Loucy (cell line): ENCODE results near the gene CXCL12.

Experiments used
- H2AFZ ChIP-seq: fragments of 200-600 bp; sonication (generic); 2 replicates; pipeline ENCODE4 v1.6.0; 2016; ENCODE audit warnings: antibody characterized with exemption, mild to moderate bottlenecking, low read length, moderate library complexity
- H3F3A ChIP-seq: fragments of 200-600 bp; 2 replicates; pipeline ENCODE4 v1.6.0; 2016; ENCODE audit warnings: antibody characterized with exemption, low read depth, mild to moderate bottlenecking
- H3K27me3 ChIP-seq: fragments of 200-600 bp; sonication (generic); 2 replicates; pipeline ENCODE4 v1.6.1; 2014; ENCODE audit warnings: low read length, mild to moderate bottlenecking; ENCODE audit not compliant: insufficient read depth, poor library complexity, severe bottlenecking
- H3K36me3 ChIP-seq: fragments of 200-600 bp; sonication (generic); 2 replicates; pipeline ENCODE4 v1.6.1; 2016; ENCODE audit warnings: low read length; ENCODE audit not compliant: insufficient read depth
- H3K4me1 ChIP-seq: fragments of 200-600 bp; sonication (generic); 2 replicates; pipeline ENCODE4 v1.5.1; 2014; ENCODE audit warnings: low read length, mild to moderate bottlenecking; ENCODE audit not compliant: insufficient read depth, poor library complexity, severe bottlenecking
- H3K4me2 ChIP-seq: fragments of 200-600 bp; sonication (generic); 2 replicates; pipeline ENCODE4 v1.6.0; 2014; ENCODE audit warnings: antibody characterized with exemption, low read length, low read depth, mild to moderate bottlenecking; ENCODE audit not compliant: poor library complexity, severe bottlenecking
- H3K4me3 ChIP-seq: fragments of 200-600 bp; sonication (generic); 2 replicates; pipeline ENCODE4 v1.5.1; 2014; ENCODE audit warnings: low read length, mild to moderate bottlenecking, mixed read lengths; ENCODE audit not compliant: poor library complexity, severe bottlenecking
- H3K79me2 ChIP-seq: fragments of 200-600 bp; sonication (generic); 2 replicates; pipeline ENCODE4 v1.6.1; 2014; ENCODE audit warnings: low read length; ENCODE audit not compliant: insufficient read depth
- H3K9ac ChIP-seq: fragments of 200-600 bp; sonication (generic); 2 replicates; pipeline ENCODE4 v1.6.0; 2014; ENCODE audit warnings: mild to moderate bottlenecking, low read depth, low read length, moderate library complexity; ENCODE audit not compliant: poor library complexity, severe bottlenecking
- H3K9me2 ChIP-seq: fragments of 200-600 bp; sonication (generic); replicated peaks from 2 replicates; pipeline ENCODE4 v1.6.1; 2016; ENCODE audit warnings: low read depth, low read length, mixed read lengths
- H3K9me3 ChIP-seq: fragments of 200-600 bp; sonication (generic); 2 replicates; pipeline ENCODE4 v1.6.1; 2014; ENCODE audit warnings: mild to moderate bottlenecking, antibody characterized with exemption, low read length, low read depth; ENCODE audit not compliant: insufficient read depth
- H4K20me1 ChIP-seq: fragments of 200-600 bp; sonication (generic); 2 replicates; pipeline ENCODE4 v1.6.0; 2014; ENCODE audit warnings: antibody characterized with exemption, low read length, mild to moderate bottlenecking; ENCODE audit not compliant: insufficient read depth, poor library complexity, severe bottlenecking
- EZH2phosphoT487 ChIP-seq: fragments of 200-600 bp; IDR thresholded peaks from 2 replicates; pipeline ENCODE4 v1.6.1; 2018; ENCODE audit warnings: antibody characterized with exemption, mild to moderate bottlenecking, moderate library complexity, borderline replicate concordance
- TF ChIP-seq, protein P1 (sequence below): fragments of 200-600 bp; sonication (generic); conservative IDR thresholded peaks from 2 replicates; pipeline ENCODE4 v1.5.1; 2014; ENCODE audit warnings: mild to moderate bottlenecking, antibody characterized with exemption, low read length

Gene CXCL12

DNA sequence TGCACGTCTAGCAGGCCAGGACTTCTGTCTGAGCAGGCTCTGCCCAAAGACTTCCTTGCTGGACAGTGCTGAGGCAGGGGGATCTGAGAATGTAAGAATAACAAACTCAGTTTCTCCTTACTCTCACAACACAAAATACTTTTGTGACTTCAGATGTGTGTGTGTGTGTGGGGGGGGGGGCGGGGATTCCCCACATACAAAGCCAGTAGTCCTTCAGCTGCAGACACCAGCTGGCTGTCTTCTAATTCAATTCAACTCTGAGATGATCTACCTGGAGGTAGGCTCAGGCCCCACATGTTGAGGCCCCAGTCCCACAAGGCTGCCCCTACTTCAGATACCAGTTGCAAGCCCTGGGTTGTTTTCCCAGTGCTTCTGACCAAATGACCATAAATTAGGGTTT, 4.7 kb upstream of the CXCL12 start:
- Histone ChIP-seq H3K27me3 (no peaks in the 10 kb centered on the region), H3K9me3 (peaks cover 2% of the 10 kb centered on the region; the same call in 1 of the 2 replicates), H3F3A (no peaks in the 10 kb centered on the region), H3K4me2 (no peak overlapping the region), H3K9me2 (no peaks in the 10 kb centered on the region), H3K9ac (no peak overlapping the region), H3K4me1 (no peaks in the 10 kb centered on the region), H3K36me3 (no peaks in the 10 kb centered on the region), H4K20me1 (no peaks in the 10 kb centered on the region), H3K79me2 (no peaks in the 10 kb centered on the region), H3K4me3 (no peak overlapping the region), H2AFZ (no peak overlapping the region)
- no peak for TF ChIP-seq EZH2phosphoT487
- TF ChIP-seq, protein P1, sequence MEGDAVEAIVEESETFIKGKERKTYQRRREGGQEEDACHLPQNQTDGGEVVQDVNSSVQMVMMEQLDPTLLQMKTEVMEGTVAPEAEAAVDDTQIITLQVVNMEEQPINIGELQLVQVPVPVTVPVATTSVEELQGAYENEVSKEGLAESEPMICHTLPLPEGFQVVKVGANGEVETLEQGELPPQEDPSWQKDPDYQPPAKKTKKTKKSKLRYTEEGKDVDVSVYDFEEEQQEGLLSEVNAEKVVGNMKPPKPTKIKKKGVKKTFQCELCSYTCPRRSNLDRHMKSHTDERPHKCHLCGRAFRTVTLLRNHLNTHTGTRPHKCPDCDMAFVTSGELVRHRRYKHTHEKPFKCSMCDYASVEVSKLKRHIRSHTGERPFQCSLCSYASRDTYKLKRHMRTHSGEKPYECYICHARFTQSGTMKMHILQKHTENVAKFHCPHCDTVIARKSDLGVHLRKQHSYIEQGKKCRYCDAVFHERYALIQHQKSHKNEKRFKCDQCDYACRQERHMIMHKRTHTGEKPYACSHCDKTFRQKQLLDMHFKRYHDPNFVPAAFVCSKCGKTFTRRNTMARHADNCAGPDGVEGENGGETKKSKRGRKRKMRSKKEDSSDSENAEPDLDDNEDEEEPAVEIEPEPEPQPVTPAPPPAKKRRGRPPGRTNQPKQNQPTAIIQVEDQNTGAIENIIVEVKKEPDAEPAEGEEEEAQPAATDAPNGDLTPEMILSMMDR, result no peak

DNA sequence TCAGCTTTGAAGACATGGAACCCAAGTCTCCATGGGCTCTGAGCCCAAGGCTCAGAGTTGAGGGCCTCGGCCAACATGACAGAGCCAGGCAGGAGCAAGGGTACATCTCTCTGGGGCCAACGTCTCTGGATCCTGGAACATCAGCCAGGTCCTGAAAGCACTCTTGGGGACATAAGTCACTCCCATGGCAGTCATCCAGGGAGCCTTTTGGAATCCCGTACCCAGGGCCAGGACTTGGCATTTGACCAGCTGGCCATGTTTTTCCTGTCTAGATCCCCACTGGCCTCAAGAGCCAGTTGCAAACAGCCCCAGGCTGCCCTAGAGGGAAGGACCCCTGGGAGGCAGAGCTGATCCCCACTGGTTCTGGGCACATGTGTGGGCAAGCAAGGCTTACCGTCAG, 4.3 kb upstream of the CXCL12 start:
- TF ChIP-seq, protein P1, result no peak
- no peak for TF ChIP-seq EZH2phosphoT487
- Histone ChIP-seq H4K20me1 (no peaks in the 10 kb centered on the region), H3K4me2 (no peak overlapping the region)

DNA sequence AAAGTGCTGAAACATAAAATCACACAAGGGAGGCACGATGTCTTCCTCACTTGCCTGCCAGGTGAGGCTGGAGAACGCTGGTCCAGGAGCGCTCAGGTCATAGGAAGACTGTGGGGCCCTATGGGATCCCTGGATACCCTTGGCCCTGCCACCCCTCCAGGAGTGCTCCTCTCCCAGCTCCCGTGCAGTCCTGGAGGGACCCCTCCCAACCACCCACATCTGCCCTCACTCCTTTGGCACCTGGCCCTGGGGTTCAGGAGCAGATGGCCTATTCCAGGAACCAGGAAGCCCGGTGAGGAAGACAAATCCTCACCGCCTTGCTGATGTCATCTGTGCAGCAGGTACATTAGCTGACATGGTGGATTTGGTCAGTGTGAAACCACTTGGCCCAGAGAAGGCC, 3.7 kb upstream of the CXCL12 start:
- H3F3A ChIP-seq, result no peaks in the 10 kb centered on the region
- no peaks in the 10 kb centered on the region for H3K36me3 ChIP-seq
- no peaks in the 10 kb centered on the region for H3K9me3 ChIP-seq
- H3K4me3 ChIP-seq, result no peak overlapping the region
- no peak for TF ChIP-seq EZH2phosphoT487
- TF ChIP-seq, protein P1, result no peak
- no peak overlapping the region for H2AFZ ChIP-seq
- no peaks in the 10 kb centered on the region for H4K20me1 ChIP-seq
- no peaks in the 10 kb centered on the region for H3K79me2 ChIP-seq
- no peaks in the 10 kb centered on the region for H3K4me1 ChIP-seq
- no peak overlapping the region for H3K9ac ChIP-seq
- no peaks in the 10 kb centered on the region for H3K9me2 ChIP-seq
- no peaks in the 10 kb centered on the region for H3K27me3 ChIP-seq
- H3K4me2 ChIP-seq, result no peak overlapping the region

More for the DNA sequence above, 4.3 kb upstream of the CXCL12 start:
- H3F3A ChIP-seq, result no peaks in the 10 kb centered on the region
- no peak overlapping the region for H2AFZ ChIP-seq
- no peak overlapping the region for H3K4me3 ChIP-seq
- H3K9ac ChIP-seq, result no peak overlapping the region
- no peaks in the 10 kb centered on the region for H3K4me1 ChIP-seq
- H3K9me2 ChIP-seq, result no peaks in the 10 kb centered on the region
- no peaks in the 10 kb centered on the region for H3K79me2 ChIP-seq
- peaks cover 1% of the 10 kb centered on the region; the same call in 1 of the 2 replicates for H3K9me3 ChIP-seq
- H3K36me3 ChIP-seq, result no peaks in the 10 kb centered on the region
- H3K27me3 ChIP-seq, result no peaks in the 10 kb centered on the region
